ENCODE results near the gene PCDHA1.

DNA sequence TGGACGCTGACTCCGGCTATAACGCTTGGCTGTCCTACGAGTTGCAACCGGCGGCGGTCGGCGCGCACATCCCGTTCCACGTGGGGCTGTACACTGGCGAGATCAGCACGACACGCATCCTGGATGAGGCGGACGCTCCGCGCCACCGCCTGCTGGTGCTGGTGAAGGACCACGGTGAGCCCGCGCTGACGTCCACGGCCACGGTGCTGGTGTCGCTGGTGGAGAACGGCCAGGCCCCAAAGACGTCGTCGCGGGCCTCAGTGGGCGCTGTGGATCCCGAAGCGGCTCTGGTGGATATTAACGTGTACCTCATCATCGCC, 91.3 kb downstream of the PCDHA1 start:
- TF ChIP-seq, protein P1, sequence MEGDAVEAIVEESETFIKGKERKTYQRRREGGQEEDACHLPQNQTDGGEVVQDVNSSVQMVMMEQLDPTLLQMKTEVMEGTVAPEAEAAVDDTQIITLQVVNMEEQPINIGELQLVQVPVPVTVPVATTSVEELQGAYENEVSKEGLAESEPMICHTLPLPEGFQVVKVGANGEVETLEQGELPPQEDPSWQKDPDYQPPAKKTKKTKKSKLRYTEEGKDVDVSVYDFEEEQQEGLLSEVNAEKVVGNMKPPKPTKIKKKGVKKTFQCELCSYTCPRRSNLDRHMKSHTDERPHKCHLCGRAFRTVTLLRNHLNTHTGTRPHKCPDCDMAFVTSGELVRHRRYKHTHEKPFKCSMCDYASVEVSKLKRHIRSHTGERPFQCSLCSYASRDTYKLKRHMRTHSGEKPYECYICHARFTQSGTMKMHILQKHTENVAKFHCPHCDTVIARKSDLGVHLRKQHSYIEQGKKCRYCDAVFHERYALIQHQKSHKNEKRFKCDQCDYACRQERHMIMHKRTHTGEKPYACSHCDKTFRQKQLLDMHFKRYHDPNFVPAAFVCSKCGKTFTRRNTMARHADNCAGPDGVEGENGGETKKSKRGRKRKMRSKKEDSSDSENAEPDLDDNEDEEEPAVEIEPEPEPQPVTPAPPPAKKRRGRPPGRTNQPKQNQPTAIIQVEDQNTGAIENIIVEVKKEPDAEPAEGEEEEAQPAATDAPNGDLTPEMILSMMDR (IDR thresholded peaks at IDR 0.05), result no peak
- no peak for TF ChIP-seq POLR2A (IDR thresholded peaks at IDR 0.05)

Measured in uterus (tissue), 2 donors.